ENCODE data around the gene INPP1. TPM values are rescaled to one million over a fixed set of nuclear protein-coding genes. Genes with fewer than 3 reads are reported as not detected.

The INPP1 gene
- total and polyA plus RNA-seq, 8 donors: 11.5 to 31.0 (median 15.4) TPM

DNA sequence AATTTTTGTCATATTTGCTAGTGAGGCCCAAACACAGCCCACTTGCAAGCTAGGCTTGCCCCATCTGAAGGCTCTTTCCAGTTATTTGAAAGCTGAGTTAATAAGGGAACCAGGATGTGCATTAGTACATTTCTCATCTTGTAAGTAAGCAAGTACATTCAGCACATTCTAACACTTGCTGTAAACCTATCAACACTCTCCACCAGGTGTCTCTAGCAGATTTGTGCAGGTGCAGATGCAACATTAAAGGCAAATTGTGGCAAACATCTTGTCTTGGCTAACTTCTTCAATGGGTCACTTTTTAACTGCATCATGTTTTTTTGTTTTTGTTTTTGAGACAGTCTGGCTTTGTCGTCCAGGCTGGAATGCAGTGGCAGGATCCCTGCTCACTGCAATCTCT lies 39.5 kb downstream of the INPP1 start:
- Histone ChIP-seq H3K4me3 (no peak overlapping the region), H3K27me3 (no peaks in the 10 kb centered on the region), H3K9me3 (no peaks in the 10 kb centered on the region), H3K4me1 (no peaks in the 10 kb centered on the region), H3K27ac (no peak overlapping the region), H3K36me3 (no peaks in the 10 kb centered on the region)
- intact Hi-C loops (cut with DNase I): no loop called here
- WGBS, 2 donors: 44 to 52% methylated on average over 1 of the region's 1 CpG
- DNase-seq (peak in 2 of 6 donors; percentile 7 to 27), FAIRE-seq (no peak), ATAC-seq (peak; percentile 55 to 89 (median 79))
- TF ChIP-seq, protein P1, sequence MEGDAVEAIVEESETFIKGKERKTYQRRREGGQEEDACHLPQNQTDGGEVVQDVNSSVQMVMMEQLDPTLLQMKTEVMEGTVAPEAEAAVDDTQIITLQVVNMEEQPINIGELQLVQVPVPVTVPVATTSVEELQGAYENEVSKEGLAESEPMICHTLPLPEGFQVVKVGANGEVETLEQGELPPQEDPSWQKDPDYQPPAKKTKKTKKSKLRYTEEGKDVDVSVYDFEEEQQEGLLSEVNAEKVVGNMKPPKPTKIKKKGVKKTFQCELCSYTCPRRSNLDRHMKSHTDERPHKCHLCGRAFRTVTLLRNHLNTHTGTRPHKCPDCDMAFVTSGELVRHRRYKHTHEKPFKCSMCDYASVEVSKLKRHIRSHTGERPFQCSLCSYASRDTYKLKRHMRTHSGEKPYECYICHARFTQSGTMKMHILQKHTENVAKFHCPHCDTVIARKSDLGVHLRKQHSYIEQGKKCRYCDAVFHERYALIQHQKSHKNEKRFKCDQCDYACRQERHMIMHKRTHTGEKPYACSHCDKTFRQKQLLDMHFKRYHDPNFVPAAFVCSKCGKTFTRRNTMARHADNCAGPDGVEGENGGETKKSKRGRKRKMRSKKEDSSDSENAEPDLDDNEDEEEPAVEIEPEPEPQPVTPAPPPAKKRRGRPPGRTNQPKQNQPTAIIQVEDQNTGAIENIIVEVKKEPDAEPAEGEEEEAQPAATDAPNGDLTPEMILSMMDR (IDR thresholded peaks at IDR 0.05): peak in 3 of 4 donors; percentile 20 to 36 (median 25)

DNA sequence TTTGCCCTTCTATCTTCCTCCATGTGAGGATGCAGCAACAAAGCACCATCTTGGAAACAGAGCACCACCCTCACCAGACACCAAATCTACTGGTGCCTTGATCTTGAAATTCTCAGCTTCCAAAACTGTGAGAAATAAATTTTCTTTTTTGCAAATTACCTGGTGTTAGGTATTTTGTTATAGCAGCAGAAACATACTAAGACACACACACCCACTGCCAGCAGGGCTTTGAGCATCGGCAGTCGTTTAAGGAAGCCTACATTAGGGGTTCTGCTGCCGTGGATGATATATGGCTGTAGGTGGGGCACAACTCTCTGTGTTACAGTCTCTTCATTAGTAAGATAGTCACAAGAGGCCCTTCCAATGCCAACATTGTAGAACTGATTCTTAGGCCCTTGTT lies 44.0 kb downstream of the INPP1 start:
- Histone ChIP-seq H3K27ac (no peak overlapping the region), H3K4me1 (no peaks in the 10 kb centered on the region), H3K36me3 (no peaks in the 10 kb centered on the region), H3K4me3 (no peak overlapping the region), H3K9me3 (no peaks in the 10 kb centered on the region), H3K27me3 (no peaks in the 10 kb centered on the region)
- DNase-seq (no peak), FAIRE-seq (no peak), ATAC-seq (no peak)
- 91 to 96% methylated on average over 3 of the region's 3 CpGs for WGBS, 2 donors
- TF ChIP-seq, protein P1 (IDR thresholded peaks at IDR 0.05): no peak
- intact Hi-C loops (cut with DNase I): no loop called here

DNA sequence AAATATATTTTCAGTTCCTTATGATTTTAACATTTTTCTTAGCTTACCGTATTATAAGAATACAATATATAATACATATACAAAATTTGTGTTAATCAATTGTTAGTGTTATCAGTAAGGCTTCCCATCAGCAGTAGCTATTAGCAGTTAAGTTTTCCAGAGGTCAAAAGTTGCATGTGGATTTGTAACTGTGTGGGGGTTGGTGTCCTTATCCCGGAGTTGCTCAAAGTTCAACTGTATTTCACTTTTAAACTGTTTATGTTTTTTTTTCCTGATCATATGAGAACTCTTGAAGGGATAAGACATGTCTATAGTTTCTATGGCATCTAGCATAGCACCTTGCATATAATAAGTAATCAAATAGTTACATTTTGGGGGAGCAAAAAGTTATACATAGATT lies 52.9 kb downstream of the INPP1 start:
- TF ChIP-seq, protein P1 (IDR thresholded peaks at IDR 0.05): no peak
- Histone ChIP-seq H3K4me3 (no peak overlapping the region), H3K9me3 (no peaks in the 10 kb centered on the region), H3K36me3 (no peaks in the 10 kb centered on the region), H3K27ac (no peak overlapping the region), H3K4me1 (no peaks in the 10 kb centered on the region), H3K27me3 (peaks cover 0 to 3% (median 0%) of the 10 kb centered on the region in 4 donors)
- FAIRE-seq (no peak), DNase-seq (no peak), ATAC-seq (no peak)
- intact Hi-C loops (cut with DNase I): no loop called here
- WGBS, 2 donors: 68 to 78% methylated on average over 2 of the region's 2 CpGs

DNA sequence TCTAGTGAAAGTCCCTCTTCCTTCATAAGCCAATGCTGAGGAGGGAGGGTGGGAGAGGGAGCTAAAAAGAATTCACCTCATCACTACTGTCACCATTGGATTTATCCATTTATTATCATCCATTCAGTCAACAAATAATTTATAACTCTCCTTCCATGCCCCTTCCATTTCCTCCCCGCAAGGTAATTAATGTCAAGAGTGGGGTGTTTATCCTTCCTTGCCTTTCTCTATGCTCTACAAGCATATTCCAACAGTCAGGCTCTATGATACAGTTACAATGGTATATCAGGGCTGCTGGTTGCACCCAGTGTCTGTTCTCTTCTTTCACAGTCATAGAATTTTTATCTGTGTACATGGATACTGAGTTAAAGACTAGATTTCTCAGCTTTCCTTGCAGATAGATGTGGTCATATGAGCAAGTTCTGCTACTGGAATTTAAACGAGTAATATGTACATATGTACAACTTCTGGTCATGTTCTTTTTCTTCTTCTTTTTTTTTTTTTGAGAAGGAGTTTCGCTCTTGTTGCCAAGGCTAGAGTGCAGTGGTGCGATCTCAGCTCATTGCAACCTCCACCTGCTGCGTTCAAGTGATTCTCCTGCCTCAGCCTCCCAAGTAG lies 59.7 kb downstream of the INPP1 start:
- Histone ChIP-seq H3K4me1 (no peaks in the 10 kb centered on the region), H3K36me3 (no peaks in the 10 kb centered on the region), H3K27ac (no peak overlapping the region), H3K27me3 (no peaks in the 10 kb centered on the region), H3K9me3 (no peaks in the 10 kb centered on the region), H3K4me3 (no peak overlapping the region)
- TF ChIP-seq, protein P1 (IDR thresholded peaks at IDR 0.05): no peak
- WGBS, 2 donors: 45 to 52% methylated on average over 5 of the region's 5 CpGs
- FAIRE-seq (no peak), DNase-seq (no peak), ATAC-seq (no peak)
- intact Hi-C loops (cut with DNase I): no loop called here

DNA sequence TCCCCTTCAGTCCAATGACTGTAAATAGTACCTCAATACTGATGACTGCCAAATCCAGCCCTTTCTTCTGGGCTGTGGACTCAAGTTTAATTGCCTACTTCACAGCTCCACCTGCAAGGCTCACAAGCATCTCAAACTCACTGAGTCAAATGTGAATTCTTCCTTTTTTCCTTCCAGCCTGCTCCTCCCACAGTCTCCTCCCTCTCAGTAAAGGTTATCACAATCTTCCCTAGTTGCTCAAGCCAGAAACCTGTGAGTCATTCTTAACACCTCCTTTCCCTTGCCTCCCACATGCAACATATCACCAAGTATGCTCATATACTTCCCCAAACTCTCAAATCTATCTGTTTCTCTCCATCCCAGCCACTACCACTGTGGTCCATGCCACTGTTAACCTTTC lies 61.1 kb downstream of the INPP1 start:
- no peaks in the 10 kb centered on the region for H3K36me3 ChIP-seq
- no peak overlapping the region for H3K27ac ChIP-seq
- ATAC-seq (no peak), DNase-seq (no peak), FAIRE-seq (no peak)
- no peaks in the 10 kb centered on the region for H3K27me3 ChIP-seq
- peaks cover 0 to 4% (median 2%) of the 10 kb centered on the region in 3 donors for H3K4me1 ChIP-seq
- intact Hi-C loops (cut with DNase I): no loop called here
- no peaks in the 10 kb centered on the region for H3K9me3 ChIP-seq
- TF ChIP-seq, protein P1 (IDR thresholded peaks at IDR 0.05): no peak
- H3K4me3 ChIP-seq: no peak overlapping the region
